Cardiac muscle cell (in vitro differentiated cells and primary cell): ENCODE data around the gene ZC3H12C. TPM values are rescaled to one million over a fixed set of nuclear protein-coding genes. Genes with fewer than 3 reads are reported as not detected.

Experiments used
- DNase-seq, 2 donors: peaks; one replicate each; pipeline versions ENCODE4 v3.0.0 to v3.0.0-alpha.2; 2010 to 2017; ENCODE audit warnings: low read depth in 1 of 2, low spot score in 1 of 2
- H3K27ac ChIP-seq: fragments of 200-600 bp; sonication (generic); 2 replicates; pipeline ENCODE4 v1.5.1; 2016
- H3K27me3 ChIP-seq: fragments of 200-600 bp; sonication (generic); 2 replicates; pipeline ENCODE4 v1.6.0; 2016; ENCODE audit warnings: control low read depth
- H3K36me3 ChIP-seq: fragments of 200-600 bp; sonication (generic); 2 replicates; pipeline ENCODE4 v1.5.1; 2016; ENCODE audit warnings: control low read depth
- H3K4me1 ChIP-seq: fragments of 200-600 bp; sonication (generic); 2 replicates; pipeline ENCODE4 v1.8.1; 2017; ENCODE audit warnings: low read depth, mild to moderate bottlenecking, mixed run types
- H3K4me3 ChIP-seq: fragments of 200-600 bp; sonication (generic); 2 replicates; pipeline ENCODE4 v1.5.1; 2016; ENCODE audit warnings: mild to moderate bottlenecking
- H3K9me3 ChIP-seq: fragments of 200-600 bp; sonication (generic); 2 replicates; pipeline ENCODE4 v1.5.1; 2017; ENCODE audit warnings: low read depth, mild to moderate bottlenecking, control low read depth
- polyA plus RNA-seq: library from polyadenylated mRNA; unstranded; fragments of >200 nt; fragmentation: Nextera tagmentation; extraction: Ambion mirVana; gene quantifications from 2 replicates; pipeline ENCODE4 v1.2.1, GENCODE V29; 2016
- total RNA-seq: library from RNA; depleted of rRNA; stranded (reverse); fragments of >200 nt; gene quantifications from 2 replicates; pipeline ENCODE4 v1.2.3, GENCODE V29; 2016
- TF ChIP-seq, protein P1 (sequence below): IDR thresholded peaks from 2 replicates; pipeline ENCODE4 v1.5.1; 2012; ENCODE audit warnings: low read depth, mild to moderate bottlenecking, low read length

Gene ZC3H12C
- total and polyA plus RNA-seq, 2 experiments from 2014 or later: 1.0 to 7.1 TPM

DNA sequence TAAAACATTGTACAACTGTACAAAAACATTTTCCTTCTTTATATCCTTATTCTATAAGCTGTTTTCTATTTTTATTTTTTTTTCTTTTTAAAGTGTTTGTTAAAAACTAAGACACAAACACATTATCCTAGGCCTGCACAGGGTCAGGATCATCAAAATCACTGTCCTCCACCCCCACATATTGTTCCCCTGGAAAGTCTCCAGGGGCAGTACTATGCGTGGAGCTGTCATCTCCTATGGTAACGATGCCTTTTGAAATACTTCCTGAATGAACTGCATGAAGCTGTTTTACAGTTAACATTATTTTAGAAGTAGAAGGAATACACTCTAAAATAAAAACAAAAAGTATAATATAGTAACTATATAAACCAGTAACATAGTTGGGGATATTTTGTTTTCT, 67.2 kb downstream of the ZC3H12C start:
- no peaks in the 10 kb centered on the region for H3K9me3 ChIP-seq
- no peak overlapping the region for H3K27ac ChIP-seq
- TF ChIP-seq, protein P1, sequence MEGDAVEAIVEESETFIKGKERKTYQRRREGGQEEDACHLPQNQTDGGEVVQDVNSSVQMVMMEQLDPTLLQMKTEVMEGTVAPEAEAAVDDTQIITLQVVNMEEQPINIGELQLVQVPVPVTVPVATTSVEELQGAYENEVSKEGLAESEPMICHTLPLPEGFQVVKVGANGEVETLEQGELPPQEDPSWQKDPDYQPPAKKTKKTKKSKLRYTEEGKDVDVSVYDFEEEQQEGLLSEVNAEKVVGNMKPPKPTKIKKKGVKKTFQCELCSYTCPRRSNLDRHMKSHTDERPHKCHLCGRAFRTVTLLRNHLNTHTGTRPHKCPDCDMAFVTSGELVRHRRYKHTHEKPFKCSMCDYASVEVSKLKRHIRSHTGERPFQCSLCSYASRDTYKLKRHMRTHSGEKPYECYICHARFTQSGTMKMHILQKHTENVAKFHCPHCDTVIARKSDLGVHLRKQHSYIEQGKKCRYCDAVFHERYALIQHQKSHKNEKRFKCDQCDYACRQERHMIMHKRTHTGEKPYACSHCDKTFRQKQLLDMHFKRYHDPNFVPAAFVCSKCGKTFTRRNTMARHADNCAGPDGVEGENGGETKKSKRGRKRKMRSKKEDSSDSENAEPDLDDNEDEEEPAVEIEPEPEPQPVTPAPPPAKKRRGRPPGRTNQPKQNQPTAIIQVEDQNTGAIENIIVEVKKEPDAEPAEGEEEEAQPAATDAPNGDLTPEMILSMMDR: no peak
- no peak overlapping the region for H3K4me3 ChIP-seq
- no peak for DNase-seq
- H3K36me3 ChIP-seq: no peaks in the 10 kb centered on the region
- peaks cover 4% of the 10 kb centered on the region for H3K4me1 ChIP-seq
- H3K27me3 ChIP-seq: no peaks in the 10 kb centered on the region

DNA sequence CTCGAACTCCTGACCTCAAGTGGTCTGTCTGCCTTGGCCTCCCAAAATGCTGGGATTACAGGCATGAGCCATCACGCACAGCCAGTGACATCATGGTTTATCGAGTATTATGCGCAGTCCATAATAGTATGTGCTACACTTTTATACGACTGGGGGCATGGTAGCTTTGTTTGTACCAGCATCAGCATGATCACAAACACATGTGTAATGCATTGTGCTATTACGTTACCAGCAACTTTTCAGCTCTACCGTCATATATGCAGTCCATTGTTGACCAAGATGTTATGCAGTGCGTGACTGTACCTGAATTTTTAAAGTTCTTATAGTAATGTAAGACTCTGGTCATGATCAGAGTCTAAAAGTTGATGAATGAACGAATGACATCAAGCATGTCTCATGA, 67.9 kb downstream of the ZC3H12C start:
- Histone ChIP-seq H3K27me3 (no peaks in the 10 kb centered on the region), H3K36me3 (no peaks in the 10 kb centered on the region), H3K27ac (no peak overlapping the region), H3K9me3 (no peaks in the 10 kb centered on the region), H3K4me3 (no peak overlapping the region), H3K4me1 (peaks cover 4% of the 10 kb centered on the region)
- DNase-seq: no peak
- TF ChIP-seq, protein P1: no peak

DNA sequence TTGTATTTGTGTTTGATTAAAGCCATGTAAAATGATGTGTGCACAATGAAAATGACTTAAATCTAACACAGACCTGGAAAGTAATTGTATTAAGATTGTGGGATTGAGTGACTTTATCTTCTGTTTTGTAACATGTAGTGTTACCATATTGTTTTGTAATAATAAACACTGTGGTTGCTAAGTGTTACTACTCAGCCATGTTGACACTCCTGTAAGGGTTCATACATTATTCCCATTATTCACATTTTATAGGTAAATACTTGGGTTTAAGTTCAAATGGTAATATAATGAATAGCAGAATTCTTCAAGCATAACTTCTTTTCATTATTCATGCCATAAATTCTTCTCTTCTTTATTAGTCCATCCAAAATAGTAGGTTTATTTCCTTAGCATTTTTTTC, 69.0 kb downstream of the ZC3H12C start:
- DNase-seq: no peak
- no peaks in the 10 kb centered on the region for H3K36me3 ChIP-seq
- no peaks in the 10 kb centered on the region for H3K9me3 ChIP-seq
- peaks cover 7% of the 10 kb centered on the region for H3K4me1 ChIP-seq
- H3K4me3 ChIP-seq: no peak overlapping the region
- no peaks in the 10 kb centered on the region for H3K27me3 ChIP-seq
- TF ChIP-seq, protein P1: no peak
- H3K27ac ChIP-seq: no peak overlapping the region

DNA sequence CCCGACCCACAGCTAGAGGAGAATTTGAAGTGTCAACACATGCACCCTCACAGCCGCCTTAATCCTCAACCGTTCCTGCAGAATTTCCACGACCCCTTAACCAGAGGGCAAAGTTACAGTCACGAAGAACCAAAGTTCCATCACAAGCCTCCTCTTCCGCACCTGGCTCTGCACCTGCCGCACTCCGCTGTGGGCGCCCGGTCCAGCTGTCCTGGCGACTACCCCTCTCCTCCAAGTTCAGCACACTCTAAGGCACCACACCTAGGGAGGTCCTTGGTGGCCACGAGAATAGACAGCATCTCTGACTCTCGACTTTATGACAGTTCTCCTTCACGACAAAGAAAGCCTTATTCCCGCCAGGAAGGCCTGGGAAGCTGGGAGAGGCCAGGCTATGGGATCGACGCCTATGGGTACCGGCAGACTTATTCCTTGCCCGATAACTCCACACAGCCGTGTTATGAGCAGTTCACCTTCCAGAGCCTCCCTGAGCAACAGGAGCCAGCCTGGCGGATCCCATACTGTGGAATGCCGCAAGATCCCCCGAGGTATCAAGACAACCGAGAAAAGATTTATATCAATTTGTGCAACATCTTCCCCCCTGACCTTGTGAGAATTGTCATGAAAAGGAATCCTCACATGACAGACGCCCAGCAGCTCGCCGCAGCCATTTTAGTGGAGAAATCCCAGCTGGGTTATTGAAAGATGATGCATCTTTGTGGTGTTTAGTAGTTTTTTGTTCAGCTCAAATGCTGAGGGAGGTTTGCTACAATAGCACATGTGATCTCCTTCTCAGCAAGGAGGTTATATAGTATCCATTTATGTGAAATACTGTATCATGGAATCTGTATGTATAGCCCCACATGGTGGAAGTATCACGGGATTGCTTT, 72.1 kb downstream of the ZC3H12C start:
- DNase-seq: no peak
- no peaks in the 10 kb centered on the region for H3K9me3 ChIP-seq
- no peak overlapping the region for H3K27ac ChIP-seq
- TF ChIP-seq, protein P1: no peak
- peaks cover 3% of the 10 kb centered on the region for H3K4me1 ChIP-seq
- no peak overlapping the region for H3K4me3 ChIP-seq
- no peaks in the 10 kb centered on the region for H3K27me3 ChIP-seq
- H3K36me3 ChIP-seq: no peaks in the 10 kb centered on the region

DNA sequence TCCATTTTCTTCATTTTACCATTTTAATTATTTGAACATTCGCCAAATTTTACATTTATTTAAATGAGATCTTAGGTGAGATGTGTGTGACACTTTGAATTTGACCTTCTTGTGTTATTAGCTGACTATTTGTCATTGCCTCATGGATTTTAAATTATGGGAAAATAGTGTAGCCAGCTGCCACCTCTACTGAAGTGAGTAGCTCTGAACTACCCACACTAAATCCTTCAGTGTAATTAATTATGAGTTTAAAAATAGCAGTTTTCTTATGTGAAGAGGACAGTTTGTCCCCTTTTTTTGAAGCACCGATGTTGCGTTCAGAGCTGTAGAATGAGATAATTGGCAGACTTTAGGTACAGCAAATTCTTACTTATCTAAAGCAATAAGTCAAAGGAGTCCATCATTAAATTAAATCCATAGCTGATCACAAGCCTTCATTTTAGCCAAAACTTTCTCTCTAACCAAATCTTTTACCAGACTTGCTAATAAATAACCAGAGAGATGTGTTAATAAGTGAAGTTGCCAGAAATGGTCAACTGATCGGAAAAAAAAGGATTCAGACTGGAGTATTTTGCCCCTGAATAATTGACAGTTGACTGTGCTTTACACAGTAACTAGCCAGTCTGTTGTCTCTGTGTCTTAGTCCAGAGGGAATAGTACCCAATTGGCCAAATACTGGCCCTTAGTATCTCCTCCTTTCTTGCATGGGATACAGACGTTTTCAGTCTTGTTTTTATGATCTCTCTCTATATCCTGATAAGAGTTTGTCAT, 75.0 kb downstream of the ZC3H12C start:
- DNase-seq: no peak
- peaks cover 3% of the 10 kb centered on the region for H3K4me1 ChIP-seq
- H3K27me3 ChIP-seq: no peaks in the 10 kb centered on the region
- TF ChIP-seq, protein P1: no peak
- H3K27ac ChIP-seq: no peak overlapping the region
- H3K36me3 ChIP-seq: no peaks in the 10 kb centered on the region
- no peak overlapping the region for H3K4me3 ChIP-seq
- no peaks in the 10 kb centered on the region for H3K9me3 ChIP-seq
